Testis (tissue), 2 donors: ENCODE results near the gene AGBL4.

Source experiments
- CTCF ChIP-seq, 3 experiments: fragments of 450-650 bp in 2 of 3; fragments of 200-600 bp in 1 of 3; sonication (generic) in 1 of 3; IDR thresholded peaks; one replicate each; pipeline ENCODE4 v1.5.1; 2016 to 2019; ENCODE audit warnings: antibody characterized with exemption in 3 of 3, mild to moderate bottlenecking in 2 of 3, moderate library complexity in 1 of 3
- POLR2A ChIP-seq: fragments of 450-650 bp; IDR thresholded peaks from one replicate; pipeline ENCODE4 v1.6.1; 2017; ENCODE audit warnings: antibody characterized with exemption, mild to moderate bottlenecking, moderate library complexity

DNA sequence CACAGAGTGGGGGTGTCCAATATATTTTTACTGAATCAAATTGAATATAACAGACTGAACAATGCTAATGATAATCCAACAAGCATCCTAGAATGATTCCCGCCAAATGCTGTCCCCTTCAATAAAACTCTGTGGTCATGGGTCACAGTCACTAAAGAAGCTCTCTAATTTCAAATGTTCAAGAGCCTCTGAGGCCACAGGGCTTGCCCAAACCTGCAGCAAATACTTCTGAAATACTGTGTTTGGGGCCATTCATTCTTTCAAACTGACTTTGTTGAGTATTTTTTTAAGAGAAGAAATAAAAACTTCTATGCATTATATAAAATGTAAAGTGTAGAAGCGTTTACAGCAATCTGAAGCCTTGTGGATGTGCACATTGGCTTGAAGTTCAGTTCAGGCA, 1239.5 kb downstream of the AGBL4 start:
- TF ChIP-seq POLR2A (no peak), CTCF (IDR thresholded peaks at IDR 0.05) (no peak)
